Measurements from ENCODE around the gene ZDHHC20. TPM values are rescaled to one million over a fixed set of nuclear protein-coding genes. Genes with fewer than 3 reads are reported as not detected.

ZDHHC20 gene
- polyA plus RNA-seq, 1 of the 3 experiments (the other 2 are of a cell fraction): 8.7 TPM

DNA sequence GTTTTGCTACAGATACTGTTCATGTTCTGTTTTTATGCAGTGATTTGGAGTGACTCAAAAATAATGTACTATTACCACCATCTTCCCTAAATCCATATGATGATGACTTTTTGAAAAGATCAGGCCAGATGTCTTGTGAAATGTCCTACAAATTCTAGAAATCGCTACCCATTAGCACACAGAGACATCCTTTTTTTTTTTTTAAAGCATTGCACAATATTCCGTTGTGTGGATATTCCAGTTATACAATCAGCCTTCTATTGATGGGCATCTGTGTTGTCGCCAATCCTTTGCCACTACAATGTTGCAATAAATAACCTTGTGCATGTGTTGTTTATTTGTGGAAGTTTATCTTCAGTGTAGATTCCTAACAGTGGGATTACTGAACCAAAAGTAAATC is 24.5 kb downstream of the ZDHHC20 start:
- Histone ChIP-seq H3K4me2 (no peak overlapping the region), H3K79me2 (ENCODE audit: insufficient read depth) (peaks cover 62% of the 10 kb centered on the region)
- TF ChIP-seq, protein P1, sequence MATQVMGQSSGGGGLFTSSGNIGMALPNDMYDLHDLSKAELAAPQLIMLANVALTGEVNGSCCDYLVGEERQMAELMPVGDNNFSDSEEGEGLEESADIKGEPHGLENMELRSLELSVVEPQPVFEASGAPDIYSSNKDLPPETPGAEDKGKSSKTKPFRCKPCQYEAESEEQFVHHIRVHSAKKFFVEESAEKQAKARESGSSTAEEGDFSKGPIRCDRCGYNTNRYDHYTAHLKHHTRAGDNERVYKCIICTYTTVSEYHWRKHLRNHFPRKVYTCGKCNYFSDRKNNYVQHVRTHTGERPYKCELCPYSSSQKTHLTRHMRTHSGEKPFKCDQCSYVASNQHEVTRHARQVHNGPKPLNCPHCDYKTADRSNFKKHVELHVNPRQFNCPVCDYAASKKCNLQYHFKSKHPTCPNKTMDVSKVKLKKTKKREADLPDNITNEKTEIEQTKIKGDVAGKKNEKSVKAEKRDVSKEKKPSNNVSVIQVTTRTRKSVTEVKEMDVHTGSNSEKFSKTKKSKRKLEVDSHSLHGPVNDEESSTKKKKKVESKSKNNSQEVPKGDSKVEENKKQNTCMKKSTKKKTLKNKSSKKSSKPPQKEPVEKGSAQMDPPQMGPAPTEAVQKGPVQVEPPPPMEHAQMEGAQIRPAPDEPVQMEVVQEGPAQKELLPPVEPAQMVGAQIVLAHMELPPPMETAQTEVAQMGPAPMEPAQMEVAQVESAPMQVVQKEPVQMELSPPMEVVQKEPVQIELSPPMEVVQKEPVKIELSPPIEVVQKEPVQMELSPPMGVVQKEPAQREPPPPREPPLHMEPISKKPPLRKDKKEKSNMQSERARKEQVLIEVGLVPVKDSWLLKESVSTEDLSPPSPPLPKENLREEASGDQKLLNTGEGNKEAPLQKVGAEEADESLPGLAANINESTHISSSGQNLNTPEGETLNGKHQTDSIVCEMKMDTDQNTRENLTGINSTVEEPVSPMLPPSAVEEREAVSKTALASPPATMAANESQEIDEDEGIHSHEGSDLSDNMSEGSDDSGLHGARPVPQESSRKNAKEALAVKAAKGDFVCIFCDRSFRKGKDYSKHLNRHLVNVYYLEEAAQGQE (IDR thresholded peaks at IDR 0.05; ENCODE audit: low read depth, low read length): no peak
- TF ChIP-seq, protein P2, sequence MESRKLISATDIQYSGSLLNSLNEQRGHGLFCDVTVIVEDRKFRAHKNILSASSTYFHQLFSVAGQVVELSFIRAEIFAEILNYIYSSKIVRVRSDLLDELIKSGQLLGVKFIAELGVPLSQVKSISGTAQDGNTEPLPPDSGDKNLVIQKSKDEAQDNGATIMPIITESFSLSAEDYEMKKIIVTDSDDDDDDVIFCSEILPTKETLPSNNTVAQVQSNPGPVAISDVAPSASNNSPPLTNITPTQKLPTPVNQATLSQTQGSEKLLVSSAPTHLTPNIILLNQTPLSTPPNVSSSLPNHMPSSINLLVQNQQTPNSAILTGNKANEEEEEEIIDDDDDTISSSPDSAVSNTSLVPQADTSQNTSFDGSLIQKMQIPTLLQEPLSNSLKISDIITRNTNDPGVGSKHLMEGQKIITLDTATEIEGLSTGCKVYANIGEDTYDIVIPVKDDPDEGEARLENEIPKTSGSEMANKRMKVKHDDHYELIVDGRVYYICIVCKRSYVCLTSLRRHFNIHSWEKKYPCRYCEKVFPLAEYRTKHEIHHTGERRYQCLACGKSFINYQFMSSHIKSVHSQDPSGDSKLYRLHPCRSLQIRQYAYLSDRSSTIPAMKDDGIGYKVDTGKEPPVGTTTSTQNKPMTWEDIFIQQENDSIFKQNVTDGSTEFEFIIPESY (IDR thresholded peaks at IDR 0.05; ENCODE audit: borderline replicate concordance, low read depth): no peak
- TF ChIP-seq TCF12 (IDR thresholded peaks at IDR 0.05): no peak

DNA sequence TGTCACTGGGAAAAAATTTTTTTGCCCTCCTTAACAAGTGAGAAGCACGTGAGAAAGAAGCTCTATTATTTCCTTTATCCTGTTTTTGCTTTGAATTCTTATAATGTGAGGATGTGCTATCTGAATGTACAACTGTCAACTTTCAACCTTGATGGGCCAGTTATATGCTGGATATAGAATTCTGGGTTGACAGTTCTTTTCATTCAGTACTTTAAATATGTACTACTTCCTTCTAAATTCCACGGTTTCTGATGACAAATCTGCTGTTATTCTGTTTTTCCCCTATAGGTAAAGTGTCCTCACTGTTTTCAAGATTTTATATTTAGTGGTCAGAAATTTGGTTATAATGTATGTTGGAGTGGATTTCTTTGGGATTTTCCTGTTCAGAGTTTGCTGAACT is 29.9 kb downstream of the ZDHHC20 start:
- no peak for TF ChIP-seq SIN3A (IDR thresholded peaks at IDR 0.05; ENCODE audit: borderline replicate concordance, low read depth, low read length)
- no peak for TF ChIP-seq NRF1 (IDR thresholded peaks at IDR 0.05; ENCODE audit: low read depth, low read length)
- TF ChIP-seq CHD2 (IDR thresholded peaks at IDR 0.05; ENCODE audit: low read length, partially characterized antibody): no peak
- no peak for TF ChIP-seq EZH2phosphoT487 (IDR thresholded peaks at IDR 0.05; ENCODE audit: borderline replicate concordance, low read depth)
- no peak for TF ChIP-seq YY1 (IDR thresholded peaks at IDR 0.05; ENCODE audit: low read depth)
- WGBS (ENCODE audit: low lambda C conversion rate): 73% methylated on average over 2 of the region's 2 CpGs
- Histone ChIP-seq H3K27ac (ENCODE audit: low read depth in 2 of 2, low read length in 1 of 2) (no peak overlapping the region), H3K36me3 (replicated peaks in 1 of 2; ENCODE audit: control insufficient read depth in 1 of 2, insufficient read depth in 2 of 2, low read length in 1 of 2) (peaks cover 0 to 4% of the 10 kb centered on the region in 2 experiments), H3K79me2 (ENCODE audit: insufficient read depth) (peaks cover 33% of the 10 kb centered on the region), H3K4me2 (no peak overlapping the region), H3K4me3 (ENCODE audit: low read depth in 2 of 2, low read length in 1 of 2) (no peak overlapping the region), H3K9me2 (no peaks in the 10 kb centered on the region), H3K9me3 (no peaks in the 10 kb centered on the region), H3K27me3 (ENCODE audit: insufficient read depth) (no peaks in the 10 kb centered on the region), H4K20me1 (ENCODE audit: insufficient read depth) (no peaks in the 10 kb centered on the region), H3K9ac (no peak overlapping the region), H3K4me1 (ENCODE audit: control insufficient read depth in 1 of 2, insufficient read depth in 2 of 2, low read depth in 1 of 2, low read length in 1 of 2) (no peaks in the 10 kb centered on the region), H2AFZ (ENCODE audit: low read depth) (no peak overlapping the region), H3F3A (replicated peaks; ENCODE audit: insufficient read depth) (no peaks in the 10 kb centered on the region)
- POLR2A ChIA-PET: no interaction called here
- DNase-seq: no peak
- CTCF ChIA-PET: interaction anchor here (1.1 kb wide), 1 partner anchor 51 kb away, joined by 3 read pairs; no protein-coding TSS in a partner anchor

More for the DNA sequence above, 24.5 kb downstream of the ZDHHC20 start:
- 95% methylated on average over 3 of the region's 3 CpGs for WGBS (ENCODE audit: low lambda C conversion rate)
- no peak for DNase-seq
- H3K27ac ChIP-seq (ENCODE audit: low read depth in 2 of 2, low read length in 1 of 2): no peak overlapping the region
- no peaks in the 10 kb centered on the region for H4K20me1 ChIP-seq (ENCODE audit: insufficient read depth)
- H3K27me3 ChIP-seq (ENCODE audit: insufficient read depth): no peaks in the 10 kb centered on the region
- POLR2A ChIA-PET: no interaction called here
- H3K36me3 ChIP-seq (replicated peaks in 1 of 2; ENCODE audit: control insufficient read depth in 1 of 2, insufficient read depth in 2 of 2, low read length in 1 of 2): no peaks in the 10 kb centered on the region
- CTCF ChIA-PET: interaction anchor here (1.7 kb wide), 1 partner anchor 23 kb away, joined by 3 read pairs; no protein-coding TSS in a partner anchor
- H3K9me3 ChIP-seq: no peaks in the 10 kb centered on the region
- H2AFZ ChIP-seq (ENCODE audit: low read depth): no peak overlapping the region
- H3K4me1 ChIP-seq (ENCODE audit: control insufficient read depth in 1 of 2, insufficient read depth in 2 of 2, low read depth in 1 of 2, low read length in 1 of 2): no peaks in the 10 kb centered on the region
- H3K9ac ChIP-seq: no peak overlapping the region
- H3K4me3 ChIP-seq (ENCODE audit: low read depth in 2 of 2, low read length in 1 of 2): no peak overlapping the region
- no peaks in the 10 kb centered on the region for H3K9me2 ChIP-seq
- H3F3A ChIP-seq (replicated peaks; ENCODE audit: insufficient read depth): no peaks in the 10 kb centered on the region
